NB4 (cell line): ENCODE measurements around the gene ILK.

ENCODE experiments used
- CTCF ChIP-seq: IDR thresholded peaks from one replicate; pipeline ENCODE4 v1.5.1; 2012; ENCODE audit warnings: low read depth, low read length
- MAX ChIP-seq: IDR thresholded peaks from 2 replicates; pipeline ENCODE4 v1.6.1; 2011; ENCODE audit warnings: low read depth, low read length
- POLR2A ChIP-seq: IDR thresholded peaks from 2 replicates; pipeline ENCODE4 v1.6.1; 2011; ENCODE audit warnings: mild to moderate bottlenecking; ENCODE audit not compliant: insufficient read length; ENCODE audit errors: extremely low read depth

- no peak for TF ChIP-seq MAX
- no peak for TF ChIP-seq CTCF
- TF ChIP-seq POLR2A: no peak
These were observed 20.0 kb upstream of the ILK start for GRCh38 chr11:6583584-6583983.
